K562 (cell line): ENCODE measurements around the gene OR51L1. TPM values are rescaled to one million over a fixed set of nuclear protein-coding genes. Genes with fewer than 3 reads are reported as not detected.
"Not testable (repeated sequence)": the region's sequence is repeated elsewhere in the genome, so short reads cannot be mapped to it uniquely, and the experiment has no call there.

Experiments
- ATAC-seq: fragments of 200-7000 bp; cut with Tn5 transposase; 3 replicates; pipeline ENCODE4 v1.9.1; 2020; ENCODE audit warnings: moderate library complexity
- BruUV-seq: library from RNA; stranded (reverse); fragments of 400-500 nt; replicated peaks from 2 replicates; lab custom pipeline; 2021; lab: Mats Ljungman, UMichigan
- CTCF ChIA-PET: fragments of 300-600 bp; formaldehyde crosslinking; extraction: SDS; loops from one replicate; lab custom pipeline; 2021; ENCODE audit warnings: low intra/inter-chr PET ratio; lab: Yijun Ruan, JAX
- POLR2A ChIA-PET: fragments of 300-600, 350-650 bp; sonication (Branson Sonifier 250); formaldehyde crosslinking; extraction: SDS; loops from one replicate; lab custom pipeline; 2021; ENCODE audit warnings: antibody characterized with exemption, inconsistent platforms; lab: Yijun Ruan, JAX
- DNase-seq, 4 experiments: peaks; one replicate each; pipeline versions ENCODE4 v3.0.0 to v3.0.0-alpha.2; 2011 to 2018; ENCODE audit warnings: low spot score in 3 of 4, mixed read lengths in 3 of 4; ENCODE audit errors: extremely low read depth in 1 of 4
- FAIRE-seq: peaks from 2 replicates; lab custom pipeline; 2011; peaks lifted over from hg19 to GRCh38; lab: Jason Lieb, UNC
- H2AFZ ChIP-seq: 2 replicates; pipeline ENCODE4 v1.6.0; 2011; ENCODE audit warnings: low read depth, low read length, control low read depth, inconsistent platforms
- H3K27ac ChIP-seq: fragments of 200-600 bp; 3 replicates; pipeline ENCODE4 v1.8.0; 2011; ENCODE audit warnings: low read depth, mild to moderate bottlenecking, control low read depth, inconsistent platforms, low read length, moderate library complexity, mixed read lengths; ENCODE audit errors: extremely low read depth
- H3K27me3 ChIP-seq, 2 experiments: fragments of 300-600 bp in 1 of 2; 2 replicates in 1 of 2; 3 replicates in 1 of 2; pipeline versions ENCODE4 v1.6.0 to v1.8.0; 2011; ENCODE audit warnings: inconsistent platforms in 2 of 2, low read length in 2 of 2, mild to moderate bottlenecking in 1 of 2, mixed read lengths in 1 of 2, moderate library complexity in 1 of 2; ENCODE audit not compliant: control insufficient read depth in 2 of 2, insufficient read depth in 2 of 2
- H3K36me3 ChIP-seq: fragments of 300-600 bp; 3 replicates; pipeline ENCODE4 v1.8.0; 2011; ENCODE audit warnings: mild to moderate bottlenecking, low read length, inconsistent platforms; ENCODE audit not compliant: control insufficient read depth, insufficient read depth
- H3K4me1 ChIP-seq, 2 experiments: fragments of 200-600 bp in 1 of 2; replicated peaks in 1 of 2; 2 replicates in 1 of 2; 3 replicates in 1 of 2; pipeline versions ENCODE4 v1.5.1 to v1.8.0; 2011; ENCODE audit warnings: inconsistent platforms in 2 of 2, low read length in 2 of 2, mild to moderate bottlenecking in 1 of 2, mixed read lengths in 1 of 2, moderate library complexity in 1 of 2; ENCODE audit not compliant: control insufficient read depth in 2 of 2, insufficient read depth in 2 of 2
- H3K4me2 ChIP-seq: 2 replicates; pipeline ENCODE4 v1.6.1; 2011; ENCODE audit warnings: low read length, control low read depth, inconsistent platforms, mixed read lengths; ENCODE audit not compliant: insufficient read depth
- H3K4me3 ChIP-seq: fragments of 200-600 bp; sonication (generic), shearing (Covaris generic); 2 replicates; pipeline ENCODE4 v1.5.1; 2016; ENCODE audit warnings: control low read depth, inconsistent platforms
- H3K79me2 ChIP-seq: fragments of 200-600 bp; 3 replicates; pipeline ENCODE4 v1.8.0; 2011; ENCODE audit warnings: low read length, inconsistent platforms; ENCODE audit not compliant: control insufficient read depth, insufficient read depth
- H3K9ac ChIP-seq, 2 experiments: 2 replicates each; pipeline versions ENCODE4 v1.6.0 to v1.6.1; 2011; ENCODE audit warnings: low read depth in 2 of 2, low read length in 2 of 2, control low read depth in 1 of 2, inconsistent platforms in 1 of 2, mild to moderate bottlenecking in 1 of 2, mixed read lengths in 1 of 2; ENCODE audit not compliant: insufficient read depth in 1 of 2
- H3K9me1 ChIP-seq: one replicate; pipeline ENCODE4 v1.6.0; 2011; ENCODE audit warnings: inconsistent platforms, mild to moderate bottlenecking, low read length, moderate library complexity; ENCODE audit not compliant: control insufficient read depth, insufficient read depth
- H3K9me3 ChIP-seq: replicated peaks from 2 replicates; pipeline ENCODE4 v1.5.1; 2011; ENCODE audit warnings: low read depth, low read length, inconsistent platforms; ENCODE audit not compliant: control insufficient read depth, insufficient read depth
- H4K20me1 ChIP-seq: replicated peaks from 2 replicates; pipeline ENCODE4 v1.6.1; 2011; ENCODE audit warnings: low read length, inconsistent platforms, mixed read lengths; ENCODE audit not compliant: control insufficient read depth, insufficient read depth
- MCM2 ChIP-seq: fragments of 450-650 bp; IDR thresholded peaks from 2 replicates; pipeline ENCODE4 v1.6.1; 2017; ENCODE audit warnings: low read depth, mild to moderate bottlenecking
- NR3C1 ChIP-seq: sonication (generic); formaldehyde crosslinking; IDR thresholded peaks from 2 replicates; pipeline ENCODE4 v1.8.1; 2022; ENCODE audit warnings: missing genetic modification reagents
- POLR2AphosphoS2 ChIP-seq: IDR thresholded peaks from 2 replicates; pipeline ENCODE4 v1.6.1; 2012; ENCODE audit warnings: low read length, improper control_type of control experiment
- ZNF75A ChIP-seq: fragments of 450-650 bp; formaldehyde crosslinking; IDR thresholded peaks from 2 replicates; pipeline ENCODE4 v1.4.0; 2020; ENCODE audit warnings: mild to moderate bottlenecking
- WGBS: fragments of 100-300 bp; shearing (Covaris generic); methylation state at CpG from one replicate; pipeline ENCODE4 v1.1.6; 2016; ENCODE audit warnings: low coverage, mixed read lengths; ENCODE audit not compliant: insufficient coverage; ENCODE audit errors: missing lambda C conversion rate; 5-methylcytosine and 5-hydroxymethylcytosine counted together
- in situ Hi-C: fragments of 300-500 bp; cut with MboI; formaldehyde crosslinking; loops from 4 replicates; pipeline ENCODE4 v1.15.0; 2018; ENCODE audit warnings: inconsistent platforms, mixed read lengths
- intact Hi-C: fragments of 100-400 bp; cut with micrococcal nuclease; formaldehyde crosslinking; loops from 2 replicates; pipeline ENCODE4 v1.14.2; 2022
- polyA plus RNA-seq, 8 experiments: library from polyadenylated mRNA; depleted of rRNA in 4 of 8; stranded (reverse) in 5 of 8; unstranded in 3 of 8; fragments of >200 nt; fragmentation: Nextera tagmentation in 2 of 8; fragmentation: Illumina TruSeq in 1 of 8; extraction: Ambion mirVana in 2 of 8; extraction: Trizol in 1 of 8; gene quantifications; 2 replicates each; pipeline versions ENCODE4 v1.2.1 to v1.2.3, GENCODE V29; 2011 to 2014; ENCODE audit warnings: inconsistent platforms in 1 of 8, missing spikeins in 1 of 8
- total RNA-seq, 7 experiments: library from RNA; depleted of rRNA in 6 of 7; stranded (reverse); fragments of >200 nt in 6 of 7; fragmentation: Illumina TruSeq in 2 of 7; extraction: Trizol in 2 of 7; gene quantifications; 2 replicates each; pipeline versions ENCODE4 v1.2.1 to v1.2.3, GENCODE V29; 2011 to 2021; ENCODE audit warnings: low replicate concordance in 1 of 7

The OR51L1 gene
- total and polyA plus RNA-seq, 9 of the 15 experiments (the other 6 are each of a cell fraction or from before 2014, with no cell fraction given), result not detected

- no TSS peak for BruUV-seq
- Histone ChIP-seq H3K9me3 (no peaks in the 10 kb centered on the region), H3K4me2 (no peak within 1 kb of the TSS), H3K4me3 (no peak within 1 kb of the TSS), H2AFZ (no peak within 1 kb of the TSS), H3K27me3 (no peaks in the 10 kb centered on the region), H3K9ac (no peak within 1 kb of the TSS), H3K27ac (no peak within 1 kb of the TSS), H3K79me2 (no peaks in the 10 kb centered on the region), H4K20me1 (no peaks in the 10 kb centered on the region), H3K4me1 (no peaks in the 10 kb centered on the region), H3K9me1 (no peaks in the 10 kb centered on the region), H3K36me3 (no peaks in the 10 kb centered on the region)
- intact Hi-C loops (no loop called here), in situ Hi-C loops (no loop called here)
- no peak for DNase-seq
- TF ChIP-seq ZNF75A (CRISPR knock-in tag) (no peak), POLR2AphosphoS2 (no peak), MCM2 (no peak), NR3C1 (no peak)
- ChIA-PET POLR2A (no interaction called here), CTCF (no interaction called here)
- FAIRE-seq, result no peak
- ATAC-seq, result no peak
These were observed 47.1 kb upstream of the OR51L1 start, which contains the start of gene OR51A4 for GRCh38 chr11:4947505-4947904. TSS of gene OR51A4 (minus strand) at chr11:4947605. CDS start at chr11:4947100, 505 bp downstream.

- H3K36me3 ChIP-seq, FAIRE-seq, BruUV-seq: not testable (repeated sequence)
These were observed 39.0 kb upstream of the OR51L1 start, which contains the start of gene OR51A2 for GRCh38 chr11:4955613-4956012. TSS of gene OR51A2 (minus strand) at chr11:4955713. CDS start at chr11:4955713, 0 bp downstream.

More at GRCh38 chr11:4955613-4956012, 39.0 kb upstream of the OR51L1 start, which contains the start of gene OR51A2:
- H3K4me1 ChIP-seq, H3K27me3 ChIP-seq, POLR2A ChIA-PET, H3K79me2 ChIP-seq, DNase-seq, H3K9ac ChIP-seq, H3K27ac ChIP-seq, H4K20me1 ChIP-seq, ATAC-seq, H2AFZ ChIP-seq, H3K9me3 ChIP-seq, H3K4me3 ChIP-seq, H3K4me2 ChIP-seq, H3K9me1 ChIP-seq, CTCF ChIA-PET, in situ Hi-C loops: not testable (repeated sequence)
- WGBS, result 0% methylated on average over 2 of the region's 2 CpGs
- intact Hi-C loops, result loop anchor here (1.0 kb wide), 1 partner anchor 9 kb away; no protein-coding TSS in a partner anchor
